Suprapubic skin (tissue), 4 donors: ENCODE data around the gene SH3GL2. TPM values are rescaled to one million over a fixed set of nuclear protein-coding genes. Genes with fewer than 3 reads are reported as not detected.

Source experiments
- DNase-seq, 2 donors: peaks; one replicate each; pipeline ENCODE4 v3.0.0-alpha.2; 2019; ENCODE audit warnings: low spot score in 2 of 2
- H3K27ac ChIP-seq: fragments of 200-600 bp; sonication (generic); one replicate; pipeline ENCODE4 v1.5.1; 2019
- H3K27me3 ChIP-seq: fragments of 200-600 bp; sonication (generic); one replicate; pipeline ENCODE4 v1.5.1; 2019
- H3K36me3 ChIP-seq: fragments of 200-600 bp; sonication (generic); one replicate; pipeline ENCODE4 v1.5.1; 2019
- H3K4me1 ChIP-seq: fragments of 200-600 bp; sonication (generic); one replicate; pipeline ENCODE4 v1.5.1; 2019
- H3K4me3 ChIP-seq: fragments of 200-600 bp; sonication (generic); one replicate; pipeline ENCODE4 v1.5.1; 2019; ENCODE audit warnings: mild to moderate bottlenecking
- H3K9me3 ChIP-seq: fragments of 200-600 bp; sonication (generic); one replicate; pipeline ENCODE4 v1.5.1; 2019
- CTCF ChIP-seq, 2 donors: fragments of 200-600 bp in 1 of 2; fragments of 450-650 bp in 1 of 2; sonication (generic) in 1 of 2; IDR thresholded peaks; one replicate each; pipeline ENCODE4 v1.5.1; 2016 to 2019; ENCODE audit warnings: antibody characterized with exemption in 2 of 2, mild to moderate bottlenecking in 1 of 2, moderate library complexity in 1 of 2
- EP300 ChIP-seq: sonication (generic); formaldehyde crosslinking; IDR thresholded peaks from one replicate; pipeline ENCODE4 v1.6.1; 2017; ENCODE audit warnings: antibody characterized with exemption
- POLR2A ChIP-seq, 2 donors: fragments of 450-650 bp; IDR thresholded peaks; one replicate each; pipeline ENCODE4 v1.6.1; 2017; ENCODE audit warnings: antibody characterized with exemption in 2 of 2, mild to moderate bottlenecking in 2 of 2, moderate library complexity in 2 of 2
- POLR2AphosphoS5 ChIP-seq, 3 donors: sonication (generic); formaldehyde crosslinking; IDR thresholded peaks; one replicate each; pipeline ENCODE4 v1.6.1; 2017; ENCODE audit warnings: antibody characterized with exemption in 3 of 3
- WGBS: methylation state at CpG from one replicate; pipeline ENCODE4 v1.1.5; 2018; 5-methylcytosine and 5-hydroxymethylcytosine counted together
- total RNA-seq, 4 donors: library from RNA; depleted of rRNA; stranded (reverse); fragments of >200 nt; gene quantifications; one replicate each; pipeline ENCODE4 v1.1.0, GENCODE V29; 2016

SH3GL2 gene
- total RNA-seq, 4 donors from 2014 or later: not detected

DNA sequence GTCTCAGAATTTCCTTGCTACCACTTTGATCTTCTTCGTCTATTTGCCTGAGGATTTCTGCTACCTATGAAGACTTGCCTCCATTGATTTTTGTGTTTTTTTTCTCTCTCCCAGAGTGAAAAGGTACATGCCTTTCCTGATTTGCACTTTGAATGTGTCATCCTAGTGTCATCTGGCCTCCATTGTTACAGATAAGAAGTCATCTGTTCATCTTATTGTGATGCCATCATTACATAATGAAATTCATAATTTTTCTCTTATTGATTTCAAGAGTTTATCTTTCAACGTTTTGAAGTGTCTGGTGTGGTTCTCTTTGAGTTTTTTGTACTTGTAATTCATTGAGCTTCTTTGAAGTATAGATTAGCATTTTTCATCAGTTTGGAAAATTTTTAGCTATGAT is 144.8 kb downstream of the SH3GL2 start:
- TF ChIP-seq CTCF (IDR thresholded peaks at IDR 0.05) (no peak), POLR2AphosphoS5 (IDR thresholded peaks at IDR 0.05) (no peak), EP300 (no peak), POLR2A (IDR thresholded peaks at IDR 0.05) (no peak)
- no peaks in the 10 kb centered on the region for H3K4me1 ChIP-seq
- no peak overlapping the region for H3K27ac ChIP-seq
- H3K4me3 ChIP-seq: no peak overlapping the region
- 70% methylated on average over 2 of the region's 2 CpGs for WGBS
- H3K36me3 ChIP-seq: no peaks in the 10 kb centered on the region
- H3K27me3 ChIP-seq: no peaks in the 10 kb centered on the region
- DNase-seq: no peak
- peaks cover 6% of the 10 kb centered on the region for H3K9me3 ChIP-seq

- no peaks in the 10 kb centered on the region for H3K4me1 ChIP-seq
- no peaks in the 10 kb centered on the region for H3K27me3 ChIP-seq
- TF ChIP-seq CTCF (IDR thresholded peaks at IDR 0.05) (no peak), POLR2AphosphoS5 (IDR thresholded peaks at IDR 0.05) (no peak), EP300 (no peak), POLR2A (IDR thresholded peaks at IDR 0.05) (no peak)
- DNase-seq: no peak
- WGBS: 82% methylated on average over 4 of the region's 4 CpGs
- H3K36me3 ChIP-seq: no peaks in the 10 kb centered on the region
- H3K9me3 ChIP-seq: peaks cover 6% of the 10 kb centered on the region
- no peak overlapping the region for H3K27ac ChIP-seq
- H3K4me3 ChIP-seq: no peak overlapping the region
Measured at GRCh38 chr9:17725399-17726010, 146.6 kb downstream of the SH3GL2 start.

DNA sequence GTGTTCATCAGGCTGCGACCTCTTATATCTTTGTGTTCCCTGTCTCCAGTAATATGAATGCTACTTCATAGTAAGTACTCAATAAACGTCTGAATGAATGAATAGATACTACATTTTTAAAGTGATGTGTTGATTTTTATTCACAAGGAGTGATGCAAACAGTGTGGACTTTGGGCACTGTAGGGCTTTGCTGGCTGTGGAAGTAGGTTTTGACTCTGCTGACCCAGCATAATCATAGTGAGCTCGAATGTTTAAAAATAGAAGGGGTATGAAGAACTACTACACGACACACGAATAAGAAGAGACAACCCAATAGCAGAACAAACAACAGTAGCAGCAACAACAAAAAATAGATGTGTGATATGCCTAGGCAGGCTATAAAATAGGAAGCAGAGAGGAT is 147.4 kb downstream of the SH3GL2 start:
- TF ChIP-seq EP300: no peak
- no peak for TF ChIP-seq POLR2A (IDR thresholded peaks at IDR 0.05)
- no peak for TF ChIP-seq CTCF (IDR thresholded peaks at IDR 0.05)
- TF ChIP-seq POLR2AphosphoS5 (IDR thresholded peaks at IDR 0.05): no peak
- DNase-seq: no peak
- Histone ChIP-seq H3K4me3 (no peak overlapping the region), H3K4me1 (no peaks in the 10 kb centered on the region), H3K27ac (no peak overlapping the region), H3K27me3 (no peaks in the 10 kb centered on the region), H3K36me3 (no peaks in the 10 kb centered on the region), H3K9me3 (peaks cover 6% of the 10 kb centered on the region)
- 65% methylated on average over 5 of the region's 5 CpGs for WGBS

DNA sequence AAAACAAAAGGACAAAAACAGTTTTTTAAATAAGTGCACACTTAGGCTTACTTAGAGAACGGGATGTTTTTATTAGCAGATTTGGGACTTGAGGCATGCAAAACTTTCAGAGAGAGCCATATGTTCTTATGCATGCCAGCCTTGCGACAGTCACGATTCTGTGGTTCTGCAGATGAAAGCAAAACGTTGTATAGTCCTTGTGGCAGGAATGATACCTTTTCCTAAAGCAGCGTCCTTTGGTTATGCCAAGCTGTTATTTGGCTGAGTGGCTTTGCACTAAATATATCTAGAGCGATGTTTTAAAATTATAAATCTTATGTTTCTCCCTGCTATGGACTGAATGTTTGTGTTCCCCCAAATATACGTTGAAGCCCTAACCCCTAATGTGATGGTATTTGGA is 152.0 kb downstream of the SH3GL2 start:
- no peaks in the 10 kb centered on the region for H3K36me3 ChIP-seq
- H3K4me3 ChIP-seq: no peak overlapping the region
- no peaks in the 10 kb centered on the region for H3K4me1 ChIP-seq
- DNase-seq: no peak
- no peak overlapping the region for H3K27ac ChIP-seq
- WGBS: 74% methylated on average over 7 of the region's 7 CpGs
- TF ChIP-seq POLR2A (IDR thresholded peaks at IDR 0.05) (no peak), POLR2AphosphoS5 (IDR thresholded peaks at IDR 0.05) (no peak), CTCF (IDR thresholded peaks at IDR 0.05) (no peak), EP300 (no peak)
- H3K27me3 ChIP-seq: no peaks in the 10 kb centered on the region
- H3K9me3 ChIP-seq: no peaks in the 10 kb centered on the region

DNA sequence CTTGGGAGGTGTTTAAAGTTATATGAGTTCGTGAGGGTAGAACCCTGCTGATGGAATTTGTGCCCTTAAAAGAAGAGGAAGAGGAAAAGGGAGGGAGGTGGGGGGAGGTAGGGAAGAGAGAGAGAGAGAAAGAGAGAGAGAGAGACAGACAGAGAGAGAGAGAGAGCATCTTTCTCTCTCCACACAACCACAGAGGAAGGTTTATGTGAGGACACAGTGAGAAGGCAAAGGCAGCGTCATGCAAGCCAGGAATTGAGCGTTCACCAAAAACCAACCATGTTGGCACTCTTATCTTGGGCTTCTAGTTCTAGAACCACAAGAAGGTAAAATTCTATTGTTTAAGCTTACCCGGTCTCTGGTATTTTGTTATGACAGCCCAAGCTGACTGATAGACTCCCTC is 152.4 kb downstream of the SH3GL2 start:
- no peak for DNase-seq
- Histone ChIP-seq H3K4me3 (no peak overlapping the region), H3K36me3 (no peaks in the 10 kb centered on the region), H3K27ac (no peak overlapping the region), H3K9me3 (no peaks in the 10 kb centered on the region), H3K4me1 (no peaks in the 10 kb centered on the region), H3K27me3 (no peaks in the 10 kb centered on the region)
- WGBS: 67% methylated on average over 4 of the region's 4 CpGs
- no peak for TF ChIP-seq EP300
- TF ChIP-seq POLR2A (IDR thresholded peaks at IDR 0.05): no peak

- no peak overlapping the region for H3K4me3 ChIP-seq
- no peaks in the 10 kb centered on the region for H3K9me3 ChIP-seq
- no peak overlapping the region for H3K27ac ChIP-seq
- H3K27me3 ChIP-seq: no peaks in the 10 kb centered on the region
- WGBS: 58% methylated on average over 2 of the region's 2 CpGs
- DNase-seq: no peak
- no peaks in the 10 kb centered on the region for H3K4me1 ChIP-seq
- H3K36me3 ChIP-seq: no peaks in the 10 kb centered on the region
- TF ChIP-seq POLR2A (IDR thresholded peaks at IDR 0.05): no peak
- no peak for TF ChIP-seq CTCF (IDR thresholded peaks at IDR 0.05)
- no peak for TF ChIP-seq EP300
- TF ChIP-seq POLR2AphosphoS5 (IDR thresholded peaks at IDR 0.05): no peak
Measured at GRCh38 chr9:17734674-17735073, 155.8 kb downstream of the SH3GL2 start.
